ENCODE data around the gene GLYAT.

GLYAT gene

DNA sequence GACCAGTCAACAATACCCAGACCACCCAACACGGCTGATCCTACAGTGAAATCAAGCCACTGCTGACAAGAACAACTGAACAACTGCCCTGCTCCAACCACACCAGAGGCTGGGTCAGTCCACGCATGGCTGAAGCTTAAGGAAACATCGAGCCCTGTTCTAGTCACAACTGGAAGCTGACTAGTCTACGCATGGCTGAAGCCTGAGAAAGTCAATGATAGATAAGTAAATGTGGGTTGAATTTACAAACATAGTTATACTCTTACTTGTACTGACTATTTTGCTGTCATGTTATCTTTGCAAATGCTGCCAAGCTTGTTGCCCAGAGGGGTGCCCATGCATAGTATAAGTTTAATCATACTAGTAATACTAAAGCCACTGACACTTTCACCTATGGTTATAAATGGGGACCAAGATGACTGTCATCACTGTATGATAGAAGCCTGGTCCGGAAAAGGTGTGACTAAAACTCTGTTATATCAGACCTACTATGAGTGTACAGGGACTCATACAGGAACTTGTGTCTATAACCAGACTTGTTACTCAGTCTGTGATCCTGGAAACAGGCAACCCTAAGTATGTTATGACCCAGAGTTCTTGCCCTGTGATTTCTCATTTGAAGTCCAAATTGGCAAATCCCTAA is 43.4 kb upstream of the GLYAT start:
- TF ChIP-seq, protein P1, sequence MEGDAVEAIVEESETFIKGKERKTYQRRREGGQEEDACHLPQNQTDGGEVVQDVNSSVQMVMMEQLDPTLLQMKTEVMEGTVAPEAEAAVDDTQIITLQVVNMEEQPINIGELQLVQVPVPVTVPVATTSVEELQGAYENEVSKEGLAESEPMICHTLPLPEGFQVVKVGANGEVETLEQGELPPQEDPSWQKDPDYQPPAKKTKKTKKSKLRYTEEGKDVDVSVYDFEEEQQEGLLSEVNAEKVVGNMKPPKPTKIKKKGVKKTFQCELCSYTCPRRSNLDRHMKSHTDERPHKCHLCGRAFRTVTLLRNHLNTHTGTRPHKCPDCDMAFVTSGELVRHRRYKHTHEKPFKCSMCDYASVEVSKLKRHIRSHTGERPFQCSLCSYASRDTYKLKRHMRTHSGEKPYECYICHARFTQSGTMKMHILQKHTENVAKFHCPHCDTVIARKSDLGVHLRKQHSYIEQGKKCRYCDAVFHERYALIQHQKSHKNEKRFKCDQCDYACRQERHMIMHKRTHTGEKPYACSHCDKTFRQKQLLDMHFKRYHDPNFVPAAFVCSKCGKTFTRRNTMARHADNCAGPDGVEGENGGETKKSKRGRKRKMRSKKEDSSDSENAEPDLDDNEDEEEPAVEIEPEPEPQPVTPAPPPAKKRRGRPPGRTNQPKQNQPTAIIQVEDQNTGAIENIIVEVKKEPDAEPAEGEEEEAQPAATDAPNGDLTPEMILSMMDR (IDR thresholded peaks at IDR 0.05; ENCODE audit: low read depth, low read length): no peak
- TF ChIP-seq EZH2phosphoT487 (IDR thresholded peaks at IDR 0.05; ENCODE audit: low read depth): no peak
- Histone ChIP-seq H3K27me3 (ENCODE audit: low read depth, low read length) (no peaks in the 10 kb centered on the region), H3K9ac (ENCODE audit: low read length) (no peak overlapping the region), H3K4me1 (ENCODE audit: low read length) (no peaks in the 10 kb centered on the region), H3K79me2 (ENCODE audit: low read length) (no peaks in the 10 kb centered on the region), H3K9me3 (ENCODE audit: insufficient read depth, low read length) (no peaks in the 10 kb centered on the region), H3K36me3 (replicated peaks; ENCODE audit: low read depth, low read length) (no peaks in the 10 kb centered on the region), H3K4me3 (ENCODE audit: low read length) (no peak overlapping the region), H2AFZ (ENCODE audit: low read depth, low read length) (no peak overlapping the region), H3K27ac (ENCODE audit: low read length) (no peak overlapping the region), H3K4me2 (ENCODE audit: low read length) (no peak overlapping the region), H4K20me1 (ENCODE audit: insufficient read depth, low read length) (no peaks in the 10 kb centered on the region)

DNA sequence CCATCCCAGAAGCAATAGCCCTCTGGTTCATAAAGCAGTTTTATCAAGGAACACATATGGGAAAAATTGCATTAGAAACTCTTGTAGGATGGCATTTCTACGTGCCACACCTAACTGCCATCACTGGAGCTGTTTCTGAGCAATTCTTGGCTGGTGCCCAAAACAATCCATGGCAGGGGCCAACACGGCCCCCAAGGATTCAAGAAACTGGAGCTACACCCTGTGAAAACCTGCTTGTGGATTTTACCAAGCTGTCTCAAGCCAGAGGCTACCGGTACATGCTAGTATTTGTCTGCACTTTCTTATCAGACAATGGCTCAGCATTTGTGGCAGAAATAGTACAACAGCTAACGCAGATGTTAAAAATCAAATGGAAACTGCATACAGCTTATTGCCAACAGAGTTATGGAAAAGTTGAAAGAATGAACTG is 42.4 kb upstream of the GLYAT start:
- Histone ChIP-seq H3K4me1 (ENCODE audit: low read length) (no peaks in the 10 kb centered on the region), H3K27me3 (ENCODE audit: low read depth, low read length) (no peaks in the 10 kb centered on the region)

DNA sequence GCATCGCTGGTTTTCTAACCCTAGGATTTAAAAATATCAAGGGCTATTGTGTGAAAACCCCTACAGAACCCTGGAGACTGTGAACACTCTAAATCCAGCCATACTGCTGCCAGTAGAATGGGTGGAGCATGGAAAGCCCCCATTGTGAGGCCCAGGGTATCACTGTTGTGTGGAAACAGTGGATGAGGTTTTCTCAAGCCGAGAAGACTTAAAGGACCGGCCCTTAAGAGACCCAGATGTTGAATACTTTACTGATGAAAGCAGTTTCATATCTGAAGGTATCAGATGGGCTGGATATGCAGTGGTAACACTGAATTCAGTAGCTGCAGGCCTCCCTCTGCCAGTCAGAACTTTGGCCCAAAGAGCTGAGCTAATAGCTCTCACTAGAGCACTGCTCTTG is 41.6 kb upstream of the GLYAT start:
- no peak overlapping the region for H3K4me2 ChIP-seq (ENCODE audit: low read length)
- H3K4me3 ChIP-seq (ENCODE audit: low read length): no peak overlapping the region
- no peak overlapping the region for H2AFZ ChIP-seq (ENCODE audit: low read depth, low read length)
- no peak overlapping the region for H3K9ac ChIP-seq (ENCODE audit: low read length)
- H4K20me1 ChIP-seq (ENCODE audit: insufficient read depth, low read length): no peaks in the 10 kb centered on the region
- no peak overlapping the region for H3K27ac ChIP-seq (ENCODE audit: low read length)
- no peaks in the 10 kb centered on the region for H3K9me3 ChIP-seq (ENCODE audit: insufficient read depth, low read length)
- H3K36me3 ChIP-seq (replicated peaks; ENCODE audit: low read depth, low read length): no peaks in the 10 kb centered on the region
- H3K79me2 ChIP-seq (ENCODE audit: low read length): no peaks in the 10 kb centered on the region
- peaks cover 3% of the 10 kb centered on the region; the same call in 1 of the 2 replicates for H3K27me3 ChIP-seq (ENCODE audit: low read depth, low read length)
- no peak for TF ChIP-seq EZH2phosphoT487 (IDR thresholded peaks at IDR 0.05; ENCODE audit: low read depth)
- TF ChIP-seq, protein P1 (IDR thresholded peaks at IDR 0.05; ENCODE audit: low read depth, low read length): no peak
- H3K4me1 ChIP-seq (ENCODE audit: low read length): no peaks in the 10 kb centered on the region

More for the DNA sequence above, 42.4 kb upstream of the GLYAT start:
- Histone ChIP-seq H4K20me1 (ENCODE audit: insufficient read depth, low read length) (no peaks in the 10 kb centered on the region), H3K9me3 (ENCODE audit: insufficient read depth, low read length) (no peaks in the 10 kb centered on the region), H3K4me3 (ENCODE audit: low read length) (no peak overlapping the region), H3K27ac (ENCODE audit: low read length) (no peak overlapping the region), H2AFZ (ENCODE audit: low read depth, low read length) (no peak overlapping the region), H3K36me3 (replicated peaks; ENCODE audit: low read depth, low read length) (no peaks in the 10 kb centered on the region), H3K79me2 (ENCODE audit: low read length) (no peaks in the 10 kb centered on the region), H3K4me2 (ENCODE audit: low read length) (no peak overlapping the region), H3K9ac (ENCODE audit: low read length) (no peak overlapping the region)
- TF ChIP-seq, protein P1 (IDR thresholded peaks at IDR 0.05; ENCODE audit: low read depth, low read length): no peak
- no peak for TF ChIP-seq EZH2phosphoT487 (IDR thresholded peaks at IDR 0.05; ENCODE audit: low read depth)

DNA sequence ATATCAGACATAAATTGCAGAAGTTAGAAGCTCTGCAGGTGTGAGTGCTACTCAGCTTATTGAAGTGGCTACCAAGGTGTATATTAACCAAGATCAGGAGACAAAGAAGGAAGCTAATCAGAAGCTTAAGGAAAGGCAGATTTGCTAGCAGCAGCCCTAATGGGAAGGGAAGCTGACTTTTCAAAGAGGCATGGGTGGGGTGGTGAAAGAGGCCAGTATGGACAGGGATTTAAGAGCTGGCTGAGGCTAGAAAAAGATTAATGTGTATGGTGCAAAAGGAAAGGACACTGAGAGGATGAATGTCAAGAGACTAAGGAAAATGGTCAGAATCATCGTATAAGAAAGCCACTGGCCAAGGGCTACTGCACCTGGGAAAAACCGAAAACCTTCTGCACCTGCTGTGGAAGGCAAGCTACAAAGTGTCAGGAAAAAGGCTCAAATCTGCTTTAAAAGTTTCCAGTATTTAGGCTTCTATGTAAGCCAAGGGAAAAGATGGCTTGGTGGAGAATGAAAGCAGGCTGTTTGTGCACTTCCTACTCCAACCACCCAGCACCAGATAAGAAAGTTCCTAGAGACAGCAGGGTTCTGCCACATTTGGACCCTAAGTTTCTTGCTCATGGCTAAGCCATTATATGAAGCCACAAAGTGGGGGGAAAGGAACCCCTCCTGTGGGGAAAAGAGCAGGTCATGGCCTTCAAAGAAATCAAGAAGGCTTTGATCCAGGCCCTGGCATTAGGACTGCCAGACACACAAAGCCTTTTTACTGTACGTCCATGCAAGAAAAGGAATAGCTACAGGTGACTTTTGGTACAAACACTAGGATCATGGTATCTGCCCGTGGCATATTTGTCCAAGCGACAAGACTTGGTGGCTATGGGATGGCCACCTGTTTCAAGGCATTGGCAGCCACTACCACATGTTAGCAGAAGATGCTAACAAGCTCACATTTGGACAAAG is 40.9 kb upstream of the GLYAT start:
- Histone ChIP-seq H3K4me1 (ENCODE audit: low read length) (no peaks in the 10 kb centered on the region), H2AFZ (ENCODE audit: low read depth, low read length) (no peak overlapping the region), H3K9me3 (ENCODE audit: insufficient read depth, low read length) (no peaks in the 10 kb centered on the region), H3K36me3 (replicated peaks; ENCODE audit: low read depth, low read length) (no peaks in the 10 kb centered on the region), H3K79me2 (ENCODE audit: low read length) (no peaks in the 10 kb centered on the region), H4K20me1 (ENCODE audit: insufficient read depth, low read length) (no peaks in the 10 kb centered on the region), H3K4me3 (ENCODE audit: low read length) (no peak overlapping the region), H3K9ac (ENCODE audit: low read length) (no peak overlapping the region), H3K27me3 (ENCODE audit: low read depth, low read length) (peaks cover 3% of the 10 kb centered on the region; the same call in 1 of the 2 replicates), H3K4me2 (ENCODE audit: low read length) (no peak overlapping the region), H3K27ac (ENCODE audit: low read length) (no peak overlapping the region)
- no peak for TF ChIP-seq EZH2phosphoT487 (IDR thresholded peaks at IDR 0.05; ENCODE audit: low read depth)
- TF ChIP-seq, protein P1 (IDR thresholded peaks at IDR 0.05; ENCODE audit: low read depth, low read length): no peak
